ENCODE measurements around the gene ZNF317. TPM values are rescaled to one million over a fixed set of nuclear protein-coding genes. Genes with fewer than 3 reads are reported as not detected.

Gene ZNF317
- polyA plus RNA-seq, 1 donor (not counting 4 experiments of a cell fraction or from before 2014, with no cell fraction given), result 25.9 TPM

GRCh38 chr19:9178901-9179300, 38.7 kb downstream of the ZNF317 start, which contains the start of gene OR7D2:
Gene OR7D2, plus strand, starts transcription at chr19:9178979. Its CDS starts 6,803 bp downstream, at chr19:9185782.
- Histone ChIP-seq H3K36me3 (ENCODE audit: control insufficient read depth in 2 of 2, extremely low read depth in 1 of 2, insufficient read depth in 2 of 2, low read length in 2 of 2) (no peaks in the 10 kb centered on the region), H3K79me2 (ENCODE audit: control insufficient read depth, insufficient read depth, low read length) (no peaks in the 10 kb centered on the region), H3K4me1 (ENCODE audit: control insufficient read depth, extremely low read depth, insufficient read depth, low read length) (no peaks in the 10 kb centered on the region), H3K9ac (ENCODE audit: control insufficient read depth, extremely low read depth, insufficient read depth, low read length) (no peak within 1 kb of the TSS), H3K27ac (ENCODE audit: control insufficient read depth, insufficient read depth, low read length) (no peak within 1 kb of the TSS), H3K4me3 (ENCODE audit: control insufficient read depth in 2 of 3, extremely low read depth in 1 of 3, insufficient read depth in 2 of 3, low read depth in 1 of 3, low read length in 3 of 3) (no peak within 1 kb of the TSS), H4K20me1 (ENCODE audit: control insufficient read depth, extremely low read depth, insufficient read depth, low read length) (no peaks in the 10 kb centered on the region), H3K4me2 (ENCODE audit: control insufficient read depth, extremely low read depth, insufficient read depth, low read depth, low read length) (no peak within 1 kb of the TSS), H3K27me3 (ENCODE audit: control insufficient read depth, extremely low read depth, insufficient read depth, low read length) (no peaks in the 10 kb centered on the region), H3K9me1 (ENCODE audit: control insufficient read depth, extremely low read depth, insufficient read depth, low read length) (no peaks in the 10 kb centered on the region), H3K9me3 (ENCODE audit: control insufficient read depth, low read depth, low read length) (no peaks in the 10 kb centered on the region), H2AFZ (ENCODE audit: control insufficient read depth, low read length) (no peak within 1 kb of the TSS)
- DNase-seq (ENCODE audit: low read depth, low spot score), result no peak
- no peak for FAIRE-seq
- dilution Hi-C loops (cut with MboI; ENCODE audit: extremely low pct_ligation_motif_present, low sequenced_read_pairs), result no loop called here
- TF ChIP-seq, protein P1, sequence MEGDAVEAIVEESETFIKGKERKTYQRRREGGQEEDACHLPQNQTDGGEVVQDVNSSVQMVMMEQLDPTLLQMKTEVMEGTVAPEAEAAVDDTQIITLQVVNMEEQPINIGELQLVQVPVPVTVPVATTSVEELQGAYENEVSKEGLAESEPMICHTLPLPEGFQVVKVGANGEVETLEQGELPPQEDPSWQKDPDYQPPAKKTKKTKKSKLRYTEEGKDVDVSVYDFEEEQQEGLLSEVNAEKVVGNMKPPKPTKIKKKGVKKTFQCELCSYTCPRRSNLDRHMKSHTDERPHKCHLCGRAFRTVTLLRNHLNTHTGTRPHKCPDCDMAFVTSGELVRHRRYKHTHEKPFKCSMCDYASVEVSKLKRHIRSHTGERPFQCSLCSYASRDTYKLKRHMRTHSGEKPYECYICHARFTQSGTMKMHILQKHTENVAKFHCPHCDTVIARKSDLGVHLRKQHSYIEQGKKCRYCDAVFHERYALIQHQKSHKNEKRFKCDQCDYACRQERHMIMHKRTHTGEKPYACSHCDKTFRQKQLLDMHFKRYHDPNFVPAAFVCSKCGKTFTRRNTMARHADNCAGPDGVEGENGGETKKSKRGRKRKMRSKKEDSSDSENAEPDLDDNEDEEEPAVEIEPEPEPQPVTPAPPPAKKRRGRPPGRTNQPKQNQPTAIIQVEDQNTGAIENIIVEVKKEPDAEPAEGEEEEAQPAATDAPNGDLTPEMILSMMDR (optimal IDR thresholded peaks at IDR 0.05 in 1 of 3, IDR thresholded peaks at IDR 0.05 in 1 of 3, conservative IDR thresholded peaks at IDR 0.05 in 1 of 3; ENCODE audit: extremely low read depth in 1 of 3, insufficient read depth in 2 of 3, low read length in 3 of 3), result no peak
- no peak for TF ChIP-seq EZH2 (IDR thresholded peaks at IDR 0.05; ENCODE audit: low read length)

DNA sequence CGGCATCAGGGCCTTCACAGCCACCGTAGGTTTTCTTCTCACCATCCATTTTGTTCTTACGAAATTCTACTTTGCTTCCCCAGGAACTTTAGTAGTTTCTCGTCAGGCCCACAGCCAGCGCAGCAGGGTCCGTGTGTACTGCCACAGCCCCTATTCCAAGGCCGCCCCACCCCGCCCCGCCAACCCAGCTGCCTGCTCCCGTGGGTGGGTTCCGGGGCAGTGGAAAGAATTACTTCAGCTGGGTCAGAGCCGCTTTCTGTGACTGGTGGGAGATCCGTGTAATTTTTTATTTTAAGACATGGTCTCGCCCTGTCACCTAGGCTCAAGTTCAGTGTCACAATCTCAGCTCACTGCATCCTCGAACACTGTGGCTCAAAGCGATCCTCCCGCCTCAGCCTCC, 42.8 kb downstream of the ZNF317 start:
- no peak for TF ChIP-seq EZH2 (IDR thresholded peaks at IDR 0.05; ENCODE audit: low read length)
- Histone ChIP-seq H3K9me1 (ENCODE audit: control insufficient read depth, extremely low read depth, insufficient read depth, low read length) (no peaks in the 10 kb centered on the region), H3K79me2 (ENCODE audit: control insufficient read depth, insufficient read depth, low read length) (no peaks in the 10 kb centered on the region), H4K20me1 (ENCODE audit: control insufficient read depth, extremely low read depth, insufficient read depth, low read length) (no peaks in the 10 kb centered on the region), H2AFZ (ENCODE audit: control insufficient read depth, low read length) (no peak overlapping the region), H3K4me3 (ENCODE audit: control insufficient read depth in 2 of 3, extremely low read depth in 1 of 3, insufficient read depth in 2 of 3, low read depth in 1 of 3, low read length in 3 of 3) (no peak overlapping the region), H3K4me1 (ENCODE audit: control insufficient read depth, extremely low read depth, insufficient read depth, low read length) (no peaks in the 10 kb centered on the region), H3K9me3 (ENCODE audit: control insufficient read depth, low read depth, low read length) (no peaks in the 10 kb centered on the region), H3K9ac (ENCODE audit: control insufficient read depth, extremely low read depth, insufficient read depth, low read length) (no peak overlapping the region), H3K4me2 (ENCODE audit: control insufficient read depth, extremely low read depth, insufficient read depth, low read depth, low read length) (no peak overlapping the region), H3K27ac (ENCODE audit: control insufficient read depth, insufficient read depth, low read length) (no peak overlapping the region), H3K27me3 (ENCODE audit: control insufficient read depth, extremely low read depth, insufficient read depth, low read length) (no peaks in the 10 kb centered on the region), H3K36me3 (ENCODE audit: control insufficient read depth in 2 of 2, extremely low read depth in 1 of 2, insufficient read depth in 2 of 2, low read length in 2 of 2) (no peaks in the 10 kb centered on the region)
- DNase-seq (ENCODE audit: low read depth, low spot score) (no peak), FAIRE-seq (no peak)
- dilution Hi-C loops (cut with MboI; ENCODE audit: extremely low pct_ligation_motif_present, low sequenced_read_pairs), result no loop called here

DNA sequence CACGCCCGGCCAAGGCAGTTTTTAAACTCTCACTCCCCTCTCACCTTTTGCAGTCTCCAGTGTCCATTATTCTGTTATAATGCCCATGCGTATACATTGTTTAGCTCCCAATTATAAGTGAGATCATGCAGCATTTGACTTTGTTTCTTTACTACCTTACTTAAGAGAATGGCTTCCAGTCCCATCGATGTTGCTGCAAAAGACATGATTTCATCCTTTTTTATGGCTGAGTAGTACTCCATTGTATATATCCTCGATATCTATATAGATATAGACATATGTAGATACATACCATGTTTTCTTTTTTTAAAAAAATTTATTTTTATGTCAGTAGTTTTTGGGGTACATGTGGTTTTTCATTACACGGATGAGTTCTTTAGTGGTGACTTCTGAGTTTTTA, 47.0 kb downstream of the ZNF317 start:
- H3K27ac ChIP-seq (ENCODE audit: control insufficient read depth, insufficient read depth, low read length), result no peak overlapping the region
- H3K4me1 ChIP-seq (ENCODE audit: control insufficient read depth, extremely low read depth, insufficient read depth, low read length), result no peaks in the 10 kb centered on the region
- TF ChIP-seq, protein P1 (optimal IDR thresholded peaks at IDR 0.05 in 1 of 3, IDR thresholded peaks at IDR 0.05 in 1 of 3, conservative IDR thresholded peaks at IDR 0.05 in 1 of 3; ENCODE audit: extremely low read depth in 1 of 3, insufficient read depth in 2 of 3, low read length in 3 of 3), result no peak
- no peak for TF ChIP-seq EZH2 (IDR thresholded peaks at IDR 0.05; ENCODE audit: low read length)
- no peaks in the 10 kb centered on the region for H3K9me1 ChIP-seq (ENCODE audit: control insufficient read depth, extremely low read depth, insufficient read depth, low read length)
- no peak for DNase-seq (ENCODE audit: low read depth, low spot score)
- no peak overlapping the region for H3K9ac ChIP-seq (ENCODE audit: control insufficient read depth, extremely low read depth, insufficient read depth, low read length)
- H3K9me3 ChIP-seq (ENCODE audit: control insufficient read depth, low read depth, low read length), result no peaks in the 10 kb centered on the region
- no peak overlapping the region for H3K4me3 ChIP-seq (ENCODE audit: control insufficient read depth in 2 of 3, extremely low read depth in 1 of 3, insufficient read depth in 2 of 3, low read depth in 1 of 3, low read length in 3 of 3)
- H3K27me3 ChIP-seq (ENCODE audit: control insufficient read depth, extremely low read depth, insufficient read depth, low read length), result no peaks in the 10 kb centered on the region
- no peaks in the 10 kb centered on the region for H4K20me1 ChIP-seq (ENCODE audit: control insufficient read depth, extremely low read depth, insufficient read depth, low read length)
- dilution Hi-C loops (cut with MboI; ENCODE audit: extremely low pct_ligation_motif_present, low sequenced_read_pairs), result no loop called here
- no peaks in the 10 kb centered on the region for H3K79me2 ChIP-seq (ENCODE audit: control insufficient read depth, insufficient read depth, low read length)
- H3K36me3 ChIP-seq (ENCODE audit: control insufficient read depth in 2 of 2, extremely low read depth in 1 of 2, insufficient read depth in 2 of 2, low read length in 2 of 2), result no peaks in the 10 kb centered on the region
- no peak for FAIRE-seq
- H2AFZ ChIP-seq (ENCODE audit: control insufficient read depth, low read length), result no peak overlapping the region
- H3K4me2 ChIP-seq (ENCODE audit: control insufficient read depth, extremely low read depth, insufficient read depth, low read depth, low read length), result no peak overlapping the region

All from keratinocyte (primary cell).